Right kidney (tissue), 9 donors: ENCODE results near the gene APOE.
"Not testable (repeated sequence)": the region's sequence is repeated elsewhere in the genome, so short reads cannot be mapped to it uniquely, and the experiment has no call there.

Experiments used
- DNase-seq: peaks from one replicate; pipeline ENCODE4 v3.0.0-alpha.2; 2016
- long read RNA-seq, 8 donors: transcript quantifications; one replicate each; lab custom pipeline, GENCODE V29; 2026

APOE gene
- long read RNA-seq, donor 1, transcript APOE-203 (4 exons, 864 nt) = minor isoform, 7 of 624 reads
- long read RNA-seq, donor 1, transcript APOE-201 (4 exons, 1,208 nt) = major isoform, 495 of 624 reads
- long read RNA-seq, donor 1, transcript APOE-202 (3 exons, 923 nt) = minor isoform, 58 of 624 reads
- long read RNA-seq, donor 1, transcript APOE-204 (4 exons, 737 nt) = minor isoform, 6 of 624 reads
- long read RNA-seq, donor 1, partial matches to known transcripts = 44 of 624 reads
- long read RNA-seq, donor 1, other reads (novel, unspliced or antisense) = 12 of 624 reads
- long read RNA-seq, donor 2, transcript APOE-203 (4 exons, 864 nt) = minor isoform, 7 of 477 reads
- long read RNA-seq, donor 2, transcript APOE-201 (4 exons, 1,208 nt) = major isoform, 354 of 477 reads
- long read RNA-seq, donor 2, transcript APOE-202 (3 exons, 923 nt) = minor isoform, 54 of 477 reads
- long read RNA-seq, donor 2, partial matches to known transcripts = 60 of 477 reads
- long read RNA-seq, donor 2, other reads (novel, unspliced or antisense) = 0 of 477 reads
- long read RNA-seq, donor 3, transcript APOE-202 (3 exons, 923 nt) = minor isoform, 30 of 243 reads
- long read RNA-seq, donor 3, transcript APOE-201 (4 exons, 1,208 nt) = major isoform, 182 of 243 reads
- long read RNA-seq, donor 3, partial matches to known transcripts = 25 of 243 reads
- long read RNA-seq, donor 3, other reads (novel, unspliced or antisense) = 0 of 243 reads
- long read RNA-seq, donor 4, transcript APOE-202 (3 exons, 923 nt) = minor isoform, 32 of 272 reads
- long read RNA-seq, donor 4, transcript APOE-201 (4 exons, 1,208 nt) = major isoform, 201 of 272 reads
- long read RNA-seq, donor 4, partial matches to known transcripts = 32 of 272 reads
- long read RNA-seq, donor 4, other reads (novel, unspliced or antisense) = 5 of 272 reads
- long read RNA-seq, donor 5, transcript APOE-204 (4 exons, 737 nt) = minor isoform, 6 of 437 reads
- long read RNA-seq, donor 5, transcript APOE-202 (3 exons, 923 nt) = minor isoform, 51 of 437 reads
- long read RNA-seq, donor 5, transcript APOE-201 (4 exons, 1,208 nt) = major isoform, 341 of 437 reads
- long read RNA-seq, donor 5, partial matches to known transcripts = 27 of 437 reads
- long read RNA-seq, donor 5, other reads (novel, unspliced or antisense) = 9 of 437 reads
- long read RNA-seq, donor 6, transcript APOE-203 (4 exons, 864 nt) = minor isoform, 10 of 572 reads
- long read RNA-seq, donor 6, transcript APOE-201 (4 exons, 1,208 nt) = major isoform, 445 of 572 reads
- long read RNA-seq, donor 6, transcript APOE-202 (3 exons, 923 nt) = minor isoform, 46 of 572 reads
- long read RNA-seq, donor 6, partial matches to known transcripts = 60 of 572 reads
- long read RNA-seq, donor 6, other reads (novel, unspliced or antisense) = 7 of 572 reads
- long read RNA-seq, donor 7, transcript APOE-203 (4 exons, 864 nt) = minor isoform, 11 of 575 reads
- long read RNA-seq, donor 7, transcript APOE-202 (3 exons, 923 nt) = minor isoform, 59 of 575 reads
- long read RNA-seq, donor 7, transcript APOE-201 (4 exons, 1,208 nt) = major isoform, 417 of 575 reads
- long read RNA-seq, donor 7, partial matches to known transcripts = 73 of 575 reads
- long read RNA-seq, donor 7, other reads (novel, unspliced or antisense) = 8 of 575 reads
- long read RNA-seq, donor 8, transcript APOE-202 (3 exons, 923 nt) = minor isoform, 42 of 415 reads
- long read RNA-seq, donor 8, transcript APOE-201 (4 exons, 1,208 nt) = major isoform, 319 of 415 reads
- long read RNA-seq, donor 8, transcript APOE-203 (4 exons, 864 nt) = minor isoform, 7 of 415 reads
- long read RNA-seq, donor 8, partial matches to known transcripts = 36 of 415 reads
- long read RNA-seq, donor 8, other reads (novel, unspliced or antisense) = 7 of 415 reads

- peak; percentile 64 for DNase-seq
These were observed at the start of gene APOE for GRCh38 chr19:44905437-44906160. Gene APOE (plus strand): TSS chr19:44905796. CDS start chr19:44906625, 829 bp downstream.

- DNase-seq = no peak
These were observed 49.0 kb upstream of the APOE start for GRCh38 chr19:44856421-44857083.

- DNase-seq = no peak
These were observed 47.8 kb upstream of the APOE start for GRCh38 chr19:44857837-44858236.

- DNase-seq = not testable (repeated sequence)
These were observed 44.0 kb upstream of the APOE start for GRCh38 chr19:44861576-44861975.

GRCh38 chr19:44863990-44864389, 41.6 kb upstream of the APOE start:
- DNase-seq = no peak

- DNase-seq = no peak
These were observed 40.3 kb upstream of the APOE start for GRCh38 chr19:44865196-44865767.

GRCh38 chr19:44866664-44867063, 38.9 kb upstream of the APOE start:
- DNase-seq = no peak

- DNase-seq = no peak
These were observed 38.0 kb upstream of the APOE start for GRCh38 chr19:44867578-44867977.

- no peak for DNase-seq
These were observed 35.7 kb upstream of the APOE start for GRCh38 chr19:44869733-44870470.

GRCh38 chr19:44871809-44872208, 33.8 kb upstream of the APOE start:
- DNase-seq = no peak

- no peak for DNase-seq
These were observed 32.9 kb upstream of the APOE start for GRCh38 chr19:44872661-44873060.

- no peak for DNase-seq
These were observed 31.3 kb upstream of the APOE start for GRCh38 chr19:44874317-44874716.

- no peak for DNase-seq
These were observed 29.7 kb upstream of the APOE start for GRCh38 chr19:44875666-44876451.

- DNase-seq = no peak
These were observed 28.6 kb upstream of the APOE start for GRCh38 chr19:44876930-44877535.

GRCh38 chr19:44878120-44878865, 27.3 kb upstream of the APOE start:
- DNase-seq = no peak

- peak; percentile 35 for DNase-seq
These were observed 26.1 kb upstream of the APOE start for GRCh38 chr19:44879309-44880065.
